Fibroblast of upper back skin (primary cell): Measurements from ENCODE around the gene SANBR.

Experiments used
- DNase-seq: peaks from one replicate; pipeline ENCODE4 v3.0.0-alpha.2; 2013

Gene SANBR

GRCh38 chr2:61090386-61090921 lies 24.8 kb downstream of the SANBR start:
- peak; percentile 26 for DNase-seq

- DNase-seq, result no peak
Measured at GRCh38 chr2:61091485-61091884, 25.8 kb downstream of the SANBR start.

- DNase-seq, result no peak
Measured at GRCh38 chr2:61096438-61096837, 30.8 kb downstream of the SANBR start.

GRCh38 chr2:61100801-61101200 lies 35.1 kb downstream of the SANBR start:
- DNase-seq, result peak; percentile 35

GRCh38 chr2:61109291-61109690 lies 43.6 kb downstream of the SANBR start:
- no peak for DNase-seq

GRCh38 chr2:61111708-61112107 lies 46.0 kb downstream of the SANBR start:
- DNase-seq, result no peak

GRCh38 chr2:61114147-61114546 lies 48.5 kb downstream of the SANBR start:
- no peak for DNase-seq
